ENCODE data around the gene PLCL2. TPM values are rescaled to one million over a fixed set of nuclear protein-coding genes. Genes with fewer than 3 reads are reported as not detected.

The PLCL2 gene
- total RNA-seq, 1 experiment from 2014 or later = 0.07 TPM

DNA sequence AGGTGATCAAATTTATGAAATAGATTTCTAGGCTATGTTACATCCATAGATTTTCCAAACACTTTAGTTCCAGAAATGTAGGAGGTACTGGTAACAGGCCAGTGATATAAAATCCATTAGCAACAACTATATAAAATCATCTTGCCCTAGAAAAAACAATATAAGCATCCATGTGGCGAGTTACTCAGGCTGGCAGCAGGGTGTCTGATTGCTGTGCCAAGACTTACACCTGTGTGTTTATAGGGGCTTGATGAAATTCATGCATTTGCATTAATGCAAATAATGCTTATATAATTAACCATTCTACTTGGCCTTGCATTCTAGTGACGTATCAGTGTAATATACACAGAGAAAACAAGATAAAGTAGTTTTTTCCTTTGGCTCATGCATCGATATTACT, 153.4 kb downstream of the PLCL2 start:
- ChIA-PET POLR2A (no interaction called here), CTCF (no interaction called here)
- no peak for DNase-seq
- Mint-ChIP-seq H3K27me3 (ENCODE audit: insufficient read depth, unreplicated experiment) (peaks cover 4% of the 10 kb centered on the region), H3K9me3 (ENCODE audit: unreplicated experiment) (no peaks in the 10 kb centered on the region), H3K36me3 (ENCODE audit: insufficient read depth, unreplicated experiment) (no peaks in the 10 kb centered on the region), H3K27ac (ENCODE audit: unreplicated experiment) (no peak overlapping the region), H3K4me1 (ENCODE audit: low read depth, unreplicated experiment) (no peaks in the 10 kb centered on the region), H3K4me3 (ENCODE audit: unreplicated experiment) (no peak overlapping the region)
- intact Hi-C loops (cut with micrococcal nuclease; ENCODE audit: unreplicated experiment) = loop anchor here (10.0 kb wide), 1 partner anchor 213 kb away; no protein-coding TSS in a partner anchor
- TF ChIP-seq, protein P1, sequence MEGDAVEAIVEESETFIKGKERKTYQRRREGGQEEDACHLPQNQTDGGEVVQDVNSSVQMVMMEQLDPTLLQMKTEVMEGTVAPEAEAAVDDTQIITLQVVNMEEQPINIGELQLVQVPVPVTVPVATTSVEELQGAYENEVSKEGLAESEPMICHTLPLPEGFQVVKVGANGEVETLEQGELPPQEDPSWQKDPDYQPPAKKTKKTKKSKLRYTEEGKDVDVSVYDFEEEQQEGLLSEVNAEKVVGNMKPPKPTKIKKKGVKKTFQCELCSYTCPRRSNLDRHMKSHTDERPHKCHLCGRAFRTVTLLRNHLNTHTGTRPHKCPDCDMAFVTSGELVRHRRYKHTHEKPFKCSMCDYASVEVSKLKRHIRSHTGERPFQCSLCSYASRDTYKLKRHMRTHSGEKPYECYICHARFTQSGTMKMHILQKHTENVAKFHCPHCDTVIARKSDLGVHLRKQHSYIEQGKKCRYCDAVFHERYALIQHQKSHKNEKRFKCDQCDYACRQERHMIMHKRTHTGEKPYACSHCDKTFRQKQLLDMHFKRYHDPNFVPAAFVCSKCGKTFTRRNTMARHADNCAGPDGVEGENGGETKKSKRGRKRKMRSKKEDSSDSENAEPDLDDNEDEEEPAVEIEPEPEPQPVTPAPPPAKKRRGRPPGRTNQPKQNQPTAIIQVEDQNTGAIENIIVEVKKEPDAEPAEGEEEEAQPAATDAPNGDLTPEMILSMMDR (IDR thresholded peaks at IDR 0.05; ENCODE audit: insufficient read depth in 1 of 2, low read depth in 1 of 2, low read length in 1 of 2, severe bottlenecking in 1 of 2, unreplicated experiment in 1 of 2) = no peak
- no peaks in the 10 kb centered on the region for H3K27me3 ChIP-seq (replicated peaks; ENCODE audit: control insufficient read depth, insufficient read depth, low read length)
- no peak overlapping the region for H3K4me3 ChIP-seq (ENCODE audit: low read depth, low read length)
- H3K4me1 ChIP-seq = no peaks in the 10 kb centered on the region
- no peaks in the 10 kb centered on the region for H3K9me3 ChIP-seq
- no peaks in the 10 kb centered on the region for H3K36me3 ChIP-seq (ENCODE audit: control insufficient read depth, insufficient read depth, low read length)
- no TSS peak for BruUV-seq (replicated peaks)

DNA sequence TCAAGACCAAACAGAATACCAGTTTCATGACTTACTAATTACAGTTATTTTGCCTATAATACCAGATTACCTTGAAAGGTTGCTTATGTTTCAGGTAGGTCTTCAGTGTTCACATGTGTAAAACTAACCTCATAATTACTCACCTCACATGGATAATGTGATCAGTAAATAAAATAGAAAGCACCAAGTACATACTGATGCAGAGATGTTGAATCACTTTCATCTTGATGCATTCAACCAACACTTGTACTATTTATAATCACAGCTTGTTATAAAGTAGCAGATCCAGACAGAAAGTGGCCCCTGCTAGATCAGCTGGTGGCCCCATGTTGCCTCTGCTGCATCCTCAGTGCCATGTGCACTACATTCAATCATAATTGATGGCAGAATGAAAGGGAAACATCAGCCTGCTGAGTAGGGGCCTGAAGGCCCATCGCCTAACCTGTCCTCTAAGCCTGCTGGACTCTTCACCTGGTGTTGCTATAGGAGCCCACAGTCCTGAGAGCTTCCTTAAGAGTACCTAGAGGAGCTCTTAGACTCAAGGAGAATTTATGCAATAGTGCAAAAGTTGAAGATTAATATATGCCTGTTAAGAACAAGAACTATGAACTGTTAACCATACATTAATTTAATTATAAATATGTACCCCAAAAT, 154.3 kb downstream of the PLCL2 start:
- POLR2A ChIA-PET = no interaction called here
- intact Hi-C loops (cut with micrococcal nuclease; ENCODE audit: unreplicated experiment) = loop anchor here (10.0 kb wide), 1 partner anchor 214 kb away; no protein-coding TSS in a partner anchor

DNA sequence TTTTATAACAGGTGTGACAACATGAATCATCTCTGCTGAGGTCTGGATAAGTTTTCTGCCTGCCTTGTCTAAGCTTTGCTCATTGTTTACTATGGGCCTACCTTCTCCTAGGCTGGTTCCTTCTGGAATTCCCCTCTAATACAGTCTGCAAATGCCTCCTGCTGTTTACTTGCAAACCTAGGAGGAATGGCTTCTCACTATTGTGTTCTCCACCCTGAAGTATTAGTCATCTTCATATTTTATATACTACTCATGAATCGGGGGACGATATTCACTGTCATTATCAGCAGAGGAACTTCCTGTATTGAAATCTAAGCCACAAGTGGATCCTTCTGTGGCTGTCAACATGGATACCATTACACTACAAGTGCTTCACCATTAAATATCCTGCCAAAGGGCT, 154.8 kb downstream of the PLCL2 start:
- H3K36me3 ChIP-seq (ENCODE audit: control insufficient read depth, insufficient read depth, low read length) = no peaks in the 10 kb centered on the region
- H3K27ac Mint-ChIP-seq (ENCODE audit: unreplicated experiment) = no peak overlapping the region
- intact Hi-C loops (cut with micrococcal nuclease; ENCODE audit: unreplicated experiment) = loop anchor here (10.0 kb wide), 1 partner anchor 215 kb away; no protein-coding TSS in a partner anchor
- H3K27me3 Mint-ChIP-seq (ENCODE audit: insufficient read depth, unreplicated experiment) = peaks cover 8% of the 10 kb centered on the region
- CTCF ChIA-PET = no interaction called here
- no peaks in the 10 kb centered on the region for H3K36me3 Mint-ChIP-seq (ENCODE audit: insufficient read depth, unreplicated experiment)
- POLR2A ChIA-PET = no interaction called here
- H3K4me1 Mint-ChIP-seq (ENCODE audit: low read depth, unreplicated experiment) = no peaks in the 10 kb centered on the region
- DNase-seq = no peak
- no peaks in the 10 kb centered on the region for H3K4me1 ChIP-seq
- H3K27me3 ChIP-seq (replicated peaks; ENCODE audit: control insufficient read depth, insufficient read depth, low read length) = no peaks in the 10 kb centered on the region
- no peaks in the 10 kb centered on the region for H3K9me3 Mint-ChIP-seq (ENCODE audit: unreplicated experiment)
- H3K4me3 ChIP-seq (ENCODE audit: low read depth, low read length) = no peak overlapping the region
- no peaks in the 10 kb centered on the region for H3K9me3 ChIP-seq
- no TSS peak for BruUV-seq (replicated peaks)
- no peak overlapping the region for H3K4me3 Mint-ChIP-seq (ENCODE audit: unreplicated experiment)
- TF ChIP-seq, protein P1 (IDR thresholded peaks at IDR 0.05; ENCODE audit: insufficient read depth in 1 of 2, low read depth in 1 of 2, low read length in 1 of 2, severe bottlenecking in 1 of 2, unreplicated experiment in 1 of 2) = no peak

More for the DNA sequence above, 154.3 kb downstream of the PLCL2 start:
- no peaks in the 10 kb centered on the region for H3K4me1 ChIP-seq
- no peak for DNase-seq
- Mint-ChIP-seq H3K36me3 (ENCODE audit: insufficient read depth, unreplicated experiment) (no peaks in the 10 kb centered on the region), H3K4me3 (ENCODE audit: unreplicated experiment) (no peak overlapping the region), H3K4me1 (ENCODE audit: low read depth, unreplicated experiment) (no peaks in the 10 kb centered on the region), H3K27me3 (ENCODE audit: insufficient read depth, unreplicated experiment) (peaks cover 8% of the 10 kb centered on the region), H3K27ac (ENCODE audit: unreplicated experiment) (no peak overlapping the region), H3K9me3 (ENCODE audit: unreplicated experiment) (no peaks in the 10 kb centered on the region)
- TF ChIP-seq, protein P1 (IDR thresholded peaks at IDR 0.05; ENCODE audit: insufficient read depth in 1 of 2, low read depth in 1 of 2, low read length in 1 of 2, severe bottlenecking in 1 of 2, unreplicated experiment in 1 of 2) = no peak
- H3K36me3 ChIP-seq (ENCODE audit: control insufficient read depth, insufficient read depth, low read length) = no peaks in the 10 kb centered on the region
- H3K4me3 ChIP-seq (ENCODE audit: low read depth, low read length) = no peak overlapping the region
- H3K9me3 ChIP-seq = no peaks in the 10 kb centered on the region
- no TSS peak for BruUV-seq (replicated peaks)
- CTCF ChIA-PET = no interaction called here
- H3K27me3 ChIP-seq (replicated peaks; ENCODE audit: control insufficient read depth, insufficient read depth, low read length) = no peaks in the 10 kb centered on the region
